Fibroblast of lung (primary cell): ENCODE results near the gene MRPS6. TPM values are rescaled to one million over a fixed set of nuclear protein-coding genes. Genes with fewer than 3 reads are reported as not detected.

Experiments
- DNase-seq, 2 donors: peaks; one replicate each; pipeline versions ENCODE4 v3.0.0 to v3.0.0-alpha.2; 2010; ENCODE audit warnings: low read depth in 2 of 2
- H2AFZ ChIP-seq: 2 replicates; pipeline ENCODE4 v1.5.1; 2012; ENCODE audit warnings: low read length, control low read depth, inconsistent platforms
- H3K27ac ChIP-seq: 2 replicates; pipeline ENCODE4 v1.5.1; 2011; ENCODE audit warnings: low read length, control low read depth; ENCODE audit not compliant: insufficient read depth
- H3K27me3 ChIP-seq: 2 replicates; pipeline ENCODE4 v1.5.1; 2011; ENCODE audit warnings: mild to moderate bottlenecking, low read length; ENCODE audit not compliant: control insufficient read depth, insufficient read depth
- H3K36me3 ChIP-seq: 2 replicates; pipeline ENCODE4 v1.5.1; 2011; ENCODE audit warnings: low read length; ENCODE audit not compliant: control insufficient read depth, insufficient read depth
- H3K4me1 ChIP-seq: 2 replicates; pipeline ENCODE4 v1.5.1; 2011; ENCODE audit warnings: low read length; ENCODE audit not compliant: control insufficient read depth, insufficient read depth; ENCODE audit errors: extremely low read depth
- H3K4me2 ChIP-seq: 2 replicates; pipeline ENCODE4 v1.5.1; 2011; ENCODE audit warnings: low read length, control low read depth; ENCODE audit not compliant: insufficient read depth; ENCODE audit errors: extremely low read depth
- H3K4me3 ChIP-seq, 4 experiments: fragments of 200-600 bp in 1 of 4; sonication (generic) in 1 of 4; replicated peaks in 1 of 4; 2 replicates each; pipeline ENCODE4 v1.5.1; 2011 to 2016; ENCODE audit warnings: low read length in 4 of 4, low read depth in 3 of 4, mild to moderate bottlenecking in 3 of 4, control low read depth in 2 of 4, inconsistent platforms in 1 of 4, mixed read lengths in 1 of 4; ENCODE audit not compliant: insufficient read depth in 1 of 4; ENCODE audit errors: control extremely low read depth in 1 of 4
- H3K79me2 ChIP-seq: 2 replicates; pipeline ENCODE4 v1.5.1; 2012; ENCODE audit warnings: mild to moderate bottlenecking, low read length, inconsistent platforms; ENCODE audit not compliant: control insufficient read depth, insufficient read depth
- H3K9ac ChIP-seq: 2 replicates; pipeline ENCODE4 v1.5.1; 2011; ENCODE audit warnings: mild to moderate bottlenecking, low read length, control low read depth; ENCODE audit not compliant: insufficient read depth
- H3K9me3 ChIP-seq: 2 replicates; pipeline ENCODE4 v1.5.1; 2012; ENCODE audit warnings: low read depth, low read length; ENCODE audit not compliant: control insufficient read depth, insufficient read depth
- H4K20me1 ChIP-seq: 2 replicates; pipeline ENCODE4 v1.5.1; 2011; ENCODE audit warnings: low read length; ENCODE audit not compliant: control insufficient read depth, insufficient read depth; ENCODE audit errors: extremely low read depth
- CTCF ChIP-seq, 2 donors: IDR thresholded peaks in 1 of 2; conservative IDR thresholded peaks in 1 of 2; 1 replicate in 1 of 2; 2 replicates in 1 of 2; pipeline ENCODE4 v1.5.1; 2011 to 2012; ENCODE audit warnings: low read length in 2 of 2, control low read depth in 1 of 2, inconsistent platforms in 1 of 2, low read depth in 1 of 2, mild to moderate bottlenecking in 1 of 2
- EZH2 ChIP-seq: IDR thresholded peaks from 2 replicates; pipeline ENCODE4 v1.5.1; 2012; ENCODE audit warnings: low read length, control low read depth, mild to moderate bottlenecking; ENCODE audit errors: missing control alignments
- polyA plus RNA-seq, 2 donors: library from polyadenylated mRNA; depleted of rRNA in 1 of 2; stranded (reverse) in 1 of 2; unstranded in 1 of 2; fragments of >200 nt; gene quantifications; 2 replicates each; pipeline ENCODE4 v1.2.1, GENCODE V29; 2011 to 2012; ENCODE audit warnings: missing spikeins in 1 of 2
- total RNA-seq: library from RNA; depleted of rRNA; stranded (reverse); fragments of >200 nt; gene quantifications from 2 replicates; pipeline ENCODE4 v1.2.1, GENCODE V29; 2014

MRPS6 gene
- total and polyA plus RNA-seq, 2 donors (not counting 1 experiment from before 2014, with no cell fraction given) = 20.0 to 45.6 TPM

- Histone ChIP-seq H3K36me3 (no peaks in the 10 kb centered on the region), H3K9me3 (no peaks in the 10 kb centered on the region), H3K4me3 (no peak overlapping the region), H3K27ac (no peak overlapping the region), H2AFZ (no peak overlapping the region), H3K4me2 (no peak overlapping the region), H3K9ac (no peak overlapping the region), H3K27me3 (no peaks in the 10 kb centered on the region), H4K20me1 (no peaks in the 10 kb centered on the region), H3K79me2 (peaks cover 58% of the 10 kb centered on the region), H3K4me1 (no peaks in the 10 kb centered on the region)
- TF ChIP-seq CTCF (conservative IDR thresholded peaks at IDR 0.05 in 1 of 2, IDR thresholded peaks at IDR 0.05 in 1 of 2; ENCODE audit: low read depth in 1 of 2, low read length in 2 of 2) = no peak
- no peak for TF ChIP-seq EZH2
- no peak for DNase-seq
These were observed 15.4 kb downstream of the MRPS6 start for GRCh38 chr21:34088752-34089151.

- H4K20me1 ChIP-seq = no peaks in the 10 kb centered on the region
- H3K36me3 ChIP-seq = peaks cover 7% of the 10 kb centered on the region
- no peak overlapping the region for H3K4me2 ChIP-seq
- no peak overlapping the region for H3K4me3 ChIP-seq
- no peak for TF ChIP-seq CTCF (conservative IDR thresholded peaks at IDR 0.05 in 1 of 2, IDR thresholded peaks at IDR 0.05 in 1 of 2; ENCODE audit: low read depth in 1 of 2, low read length in 2 of 2)
- TF ChIP-seq EZH2 = no peak
- DNase-seq = no peak
- H3K79me2 ChIP-seq = peaks cover 53% of the 10 kb centered on the region
- no peak overlapping the region for H3K9ac ChIP-seq
- H3K4me1 ChIP-seq = no peaks in the 10 kb centered on the region
- no peaks in the 10 kb centered on the region for H3K27me3 ChIP-seq
- no peak overlapping the region for H2AFZ ChIP-seq
- H3K27ac ChIP-seq = no peak overlapping the region
- no peaks in the 10 kb centered on the region for H3K9me3 ChIP-seq
These were observed 17.7 kb downstream of the MRPS6 start for GRCh38 chr21:34091032-34091431.

GRCh38 chr21:34091607-34092006 lies 18.2 kb downstream of the MRPS6 start:
- Histone ChIP-seq H3K9ac (no peak overlapping the region), H2AFZ (no peak overlapping the region), H3K4me3 (no peak overlapping the region), H3K27me3 (no peaks in the 10 kb centered on the region), H3K36me3 (peaks cover 9% of the 10 kb centered on the region), H3K9me3 (no peaks in the 10 kb centered on the region), H3K4me2 (no peak overlapping the region), H3K79me2 (peaks cover 53% of the 10 kb centered on the region), H3K27ac (no peak overlapping the region), H4K20me1 (no peaks in the 10 kb centered on the region), H3K4me1 (no peaks in the 10 kb centered on the region)
- peak; percentile 10 to 53 for TF ChIP-seq CTCF (conservative IDR thresholded peaks at IDR 0.05 in 1 of 2, IDR thresholded peaks at IDR 0.05 in 1 of 2; ENCODE audit: low read depth in 1 of 2, low read length in 2 of 2)
- no peak for TF ChIP-seq EZH2
- DNase-seq = no peak
